Activated CD4-positive, alpha-beta T cell treated with anti-CD3 and anti-CD28 coated beads for 24 hours (primary cell): ENCODE measurements around the gene ALDOC.
A peak's percentile ranks its signal among the peaks of the same experiment; 100 is the strongest.

Experiments
- DNase-seq, 2 donors: peaks; one replicate each; pipeline ENCODE4 v3.0.0-alpha.2; 2020; ENCODE audit warnings: low read depth in 2 of 2

ALDOC gene

DNA sequence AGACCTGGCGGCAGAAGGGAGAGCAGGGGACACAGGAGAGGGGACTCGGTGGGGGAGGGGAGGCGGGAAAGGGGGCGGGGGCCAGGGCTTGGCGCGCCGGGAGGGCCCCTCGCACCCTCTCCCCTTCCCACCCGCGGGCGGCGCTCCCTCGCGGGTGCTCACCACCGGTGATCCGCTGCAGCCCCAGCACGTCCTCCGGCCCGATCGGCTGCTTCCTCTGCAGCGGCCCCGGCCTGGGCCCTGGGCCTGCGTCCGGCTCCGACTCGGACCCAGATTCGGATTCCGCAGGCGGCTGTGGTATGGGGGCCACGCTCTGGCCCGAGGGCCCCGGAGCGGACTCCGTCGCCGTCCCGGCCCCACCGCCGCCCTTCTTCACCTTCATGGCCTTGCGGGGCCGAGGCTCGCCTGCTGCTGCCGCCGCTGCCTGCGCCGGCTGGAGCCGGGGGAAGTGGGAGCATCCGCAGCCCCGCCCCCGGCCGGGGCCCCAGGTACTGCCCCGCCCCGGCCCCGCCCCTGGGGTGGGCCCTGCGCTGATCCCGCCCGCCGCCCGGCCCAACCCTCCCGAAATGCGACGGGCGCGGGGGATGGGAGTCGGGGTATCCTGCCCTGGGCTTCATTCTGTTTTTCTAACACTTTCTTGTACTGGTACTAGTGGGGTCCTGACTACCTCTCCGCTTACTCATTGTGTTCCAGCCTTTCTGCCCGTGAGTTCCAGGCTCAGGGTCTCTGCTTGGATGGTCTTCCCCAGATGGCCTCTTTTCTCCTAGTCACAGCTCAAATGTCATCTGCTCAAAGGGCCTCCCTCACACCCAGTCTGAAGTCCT, 24.3 kb downstream of the ALDOC start, which contains the start of gene UNC119:
TSS of gene UNC119 (minus strand) at position 449 of the 824 bp plus-strand sequence. CDS start at position 382, 67 bp downstream.
- DNase-seq: peak; percentile 65 to 68

DNA sequence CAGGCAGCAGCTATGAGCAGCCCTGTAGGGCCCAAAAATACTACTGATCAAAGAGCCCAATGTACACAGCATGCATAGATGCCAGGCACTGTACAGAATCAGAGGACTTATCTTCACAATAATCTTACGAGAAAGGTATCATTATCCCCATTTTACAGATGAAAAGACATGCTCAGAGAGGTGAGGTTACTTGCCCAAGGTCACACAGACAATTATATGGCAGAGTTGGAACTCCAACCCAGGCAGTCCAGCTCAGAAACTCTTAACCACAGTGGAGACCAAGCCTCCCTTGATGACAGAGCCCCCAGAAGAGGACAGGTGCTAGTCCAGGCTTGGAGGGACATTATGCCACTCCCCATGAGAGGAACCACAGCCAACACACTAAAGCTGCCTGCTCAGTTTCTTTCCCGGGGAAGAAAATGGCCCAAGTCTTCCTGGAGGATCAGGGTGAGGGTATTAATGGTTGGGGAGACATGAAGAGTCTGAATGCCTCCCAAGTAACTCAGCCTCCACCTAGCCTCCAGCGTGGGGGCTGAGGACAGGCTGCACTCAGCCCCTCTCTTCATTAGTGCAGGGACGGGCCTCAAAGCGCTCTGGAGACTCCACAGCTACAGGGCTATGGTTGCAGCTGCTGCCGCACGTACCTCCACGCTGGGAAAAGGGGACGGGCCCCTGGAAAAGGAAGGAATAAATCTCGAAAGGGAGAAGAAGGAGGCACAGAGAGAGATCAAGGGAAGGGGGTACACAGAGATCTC, 25.1 kb downstream of the ALDOC start:
- no peak for DNase-seq

GRCh38 chr17:28550858-28551257, 25.8 kb downstream of the ALDOC start:
- no peak for DNase-seq

- peak in 1 of 2 donors; percentile 23 for DNase-seq
Observed at GRCh38 chr17:28549236-28550132, 27.2 kb downstream of the ALDOC start.

DNA sequence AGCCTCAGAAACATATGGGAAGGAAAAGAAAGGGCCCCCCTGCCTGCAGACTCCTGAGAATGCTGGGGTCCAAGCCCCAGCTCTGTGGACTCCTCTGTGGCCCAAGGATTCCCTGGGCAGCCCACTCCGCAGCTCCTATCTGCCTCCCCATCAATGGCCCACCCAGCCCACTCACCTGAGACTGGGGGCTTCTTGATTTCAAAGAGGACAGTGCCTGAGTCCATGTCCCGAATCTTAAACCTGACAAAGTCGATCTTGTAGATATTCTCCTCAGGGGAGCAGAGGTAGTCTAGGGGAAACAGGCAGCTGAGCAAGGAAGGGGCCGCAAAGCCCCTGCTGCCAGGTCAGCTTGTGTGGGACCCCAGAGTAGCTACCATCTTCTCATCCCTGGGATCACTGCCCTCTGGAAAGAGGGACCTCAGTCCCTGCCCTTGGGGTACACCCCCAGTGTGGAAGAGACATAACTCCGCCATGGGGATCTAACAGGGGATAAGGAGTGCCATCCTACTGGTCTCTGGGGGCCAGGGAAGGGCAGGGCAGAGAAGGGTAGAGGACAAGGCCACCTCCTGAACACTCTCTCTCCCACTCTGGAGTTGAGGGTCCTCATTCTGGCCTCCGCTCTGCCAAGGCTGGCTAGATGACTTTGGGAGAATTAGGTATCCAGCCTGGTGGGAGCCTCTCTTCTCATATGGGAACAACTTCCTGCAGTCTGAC, 28.1 kb downstream of the ALDOC start:
- no peak for DNase-seq

GRCh38 chr17:28547623-28548416, 28.9 kb downstream of the ALDOC start:
- DNase-seq: peak; percentile 52 to 69

DNA sequence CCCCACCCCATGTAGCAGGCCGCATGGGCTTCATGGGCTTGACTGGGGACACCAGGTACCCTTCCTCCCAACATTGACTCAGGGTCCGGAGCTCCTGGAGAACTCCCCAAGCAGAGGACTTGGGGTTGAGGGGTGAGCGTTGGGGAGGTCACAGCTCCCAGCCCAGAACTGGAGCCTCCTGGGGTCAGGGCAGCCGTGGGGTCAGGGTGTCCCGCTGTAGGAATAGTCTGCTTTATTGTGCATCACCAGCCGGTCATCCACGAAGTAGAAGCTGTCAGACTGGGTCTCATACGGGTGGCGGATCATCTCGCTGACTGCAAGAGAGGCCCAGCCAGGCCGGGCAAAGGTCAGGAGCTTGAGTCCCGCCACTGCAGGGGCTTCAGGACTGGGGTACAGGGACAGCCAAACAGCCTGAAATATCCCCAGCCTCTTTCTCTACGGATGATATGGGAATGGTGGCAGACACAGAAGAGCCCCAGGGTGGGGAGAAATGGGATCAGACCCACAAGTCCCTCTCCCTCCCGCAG, 29.5 kb downstream of the ALDOC start:
- no peak for DNase-seq

- no peak for DNase-seq
Observed at GRCh38 chr17:28545787-28546415, 30.8 kb downstream of the ALDOC start.

DNA sequence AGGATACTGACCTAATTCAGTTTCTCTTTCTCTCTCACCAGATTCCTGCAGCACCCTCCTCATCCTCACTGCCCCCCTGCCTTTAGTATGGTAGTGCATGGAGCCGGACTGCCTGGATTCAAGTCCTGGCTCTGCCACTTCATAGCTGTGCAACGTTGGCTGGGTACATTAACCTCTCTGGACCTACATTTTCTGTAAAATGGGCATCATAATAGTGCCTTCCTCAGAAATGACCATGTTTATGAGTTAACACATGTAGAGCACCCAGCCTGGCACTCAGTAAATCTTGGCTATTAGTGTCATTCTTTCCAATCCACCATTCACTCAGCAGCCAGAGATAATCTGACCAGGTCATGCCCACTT, 31.6 kb downstream of the ALDOC start:
- no peak for DNase-seq

DNA sequence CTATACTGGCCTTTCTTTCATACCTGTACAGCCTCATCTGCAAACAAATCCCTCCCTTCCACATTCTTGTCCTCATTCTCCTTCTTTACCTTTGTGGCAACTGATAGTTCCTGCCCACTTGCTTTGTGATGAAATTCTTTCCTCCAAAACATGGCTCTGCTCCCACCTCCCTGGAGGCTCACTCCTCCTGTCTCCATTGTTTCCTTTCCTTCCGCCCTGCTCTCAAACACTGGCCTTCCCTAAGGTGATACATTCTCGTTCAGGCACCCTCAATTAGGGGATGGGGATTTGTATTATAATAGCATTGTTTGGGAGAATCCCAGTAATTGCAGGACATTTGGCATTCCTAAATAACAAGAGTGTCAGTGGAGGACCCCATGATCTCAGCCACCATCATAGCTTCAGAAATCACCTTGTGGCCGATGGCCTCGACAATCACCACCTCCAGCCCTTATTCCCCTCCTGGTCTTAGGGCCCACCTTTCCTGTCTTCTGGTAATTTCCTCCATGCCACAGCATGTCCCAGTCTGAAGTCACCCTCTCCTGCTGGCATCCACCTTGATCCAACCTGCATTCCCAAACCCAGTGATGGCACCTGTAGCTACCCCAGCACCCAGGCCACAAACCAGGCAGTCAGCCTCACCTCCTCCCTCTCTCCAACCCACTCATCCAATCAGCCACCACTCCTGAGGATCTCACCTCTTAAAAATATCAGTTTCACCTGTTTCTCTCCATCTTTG, 32.1 kb downstream of the ALDOC start:
- DNase-seq: no peak

- no peak for DNase-seq
Observed at GRCh38 chr17:28541439-28541838, 35.3 kb downstream of the ALDOC start.

DNA sequence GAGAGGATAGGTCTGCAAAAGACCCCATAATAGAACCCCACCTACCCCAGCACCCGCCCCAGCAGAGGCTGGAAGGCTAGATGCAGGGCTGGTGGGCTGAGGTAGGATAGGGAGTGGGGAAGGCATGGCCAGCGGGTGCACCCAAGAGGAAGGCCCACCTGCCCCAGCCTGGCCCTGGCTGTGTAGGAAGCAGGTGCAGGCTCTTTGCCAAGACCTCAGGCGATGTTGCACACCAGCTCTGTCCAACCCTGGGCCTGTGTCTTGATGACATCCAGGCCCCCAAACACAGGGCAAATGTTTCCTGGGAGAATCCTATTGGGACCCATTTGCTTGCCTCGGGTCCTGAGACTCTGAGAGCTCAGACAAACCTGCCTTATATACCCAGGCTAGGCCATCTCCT, 36.5 kb downstream of the ALDOC start:
- no peak for DNase-seq

GRCh38 chr17:28538296-28538895, 38.3 kb downstream of the ALDOC start:
- no peak for DNase-seq

- DNase-seq: no peak
Observed at GRCh38 chr17:28537219-28537610, 39.5 kb downstream of the ALDOC start.

DNA sequence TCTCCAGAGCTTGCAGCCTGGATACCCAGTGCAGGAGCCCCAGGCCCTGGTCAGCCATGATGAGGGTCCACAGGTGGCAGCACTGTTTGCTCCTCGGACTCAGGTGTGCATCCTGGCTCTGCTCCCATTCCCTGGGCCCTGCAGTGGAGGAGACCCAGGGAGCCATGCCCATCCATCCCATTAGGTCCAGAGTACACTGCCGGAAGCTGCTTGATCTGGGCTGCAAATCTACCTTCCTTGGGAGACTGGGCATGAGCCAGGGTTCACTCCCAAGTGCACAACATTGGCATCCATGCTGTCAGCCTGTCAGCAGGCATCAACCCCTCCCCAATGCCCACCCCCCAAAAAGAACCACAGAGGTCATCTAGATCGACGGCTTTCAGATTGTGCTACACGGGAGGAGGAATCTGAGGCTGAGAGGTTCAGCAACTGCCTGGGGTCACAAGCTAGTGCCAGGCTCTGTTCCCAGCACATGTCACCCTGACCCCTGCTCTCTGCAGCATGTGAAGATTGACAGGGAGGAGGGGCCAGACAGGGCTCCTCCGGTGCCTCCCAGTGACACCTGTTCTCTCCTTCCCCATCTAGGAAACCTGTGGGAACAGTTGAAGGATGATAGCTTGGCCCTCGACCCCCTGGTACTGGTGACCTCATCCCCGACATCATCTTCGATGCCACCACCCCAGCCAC, 40.0 kb downstream of the ALDOC start:
- no peak for DNase-seq

DNA sequence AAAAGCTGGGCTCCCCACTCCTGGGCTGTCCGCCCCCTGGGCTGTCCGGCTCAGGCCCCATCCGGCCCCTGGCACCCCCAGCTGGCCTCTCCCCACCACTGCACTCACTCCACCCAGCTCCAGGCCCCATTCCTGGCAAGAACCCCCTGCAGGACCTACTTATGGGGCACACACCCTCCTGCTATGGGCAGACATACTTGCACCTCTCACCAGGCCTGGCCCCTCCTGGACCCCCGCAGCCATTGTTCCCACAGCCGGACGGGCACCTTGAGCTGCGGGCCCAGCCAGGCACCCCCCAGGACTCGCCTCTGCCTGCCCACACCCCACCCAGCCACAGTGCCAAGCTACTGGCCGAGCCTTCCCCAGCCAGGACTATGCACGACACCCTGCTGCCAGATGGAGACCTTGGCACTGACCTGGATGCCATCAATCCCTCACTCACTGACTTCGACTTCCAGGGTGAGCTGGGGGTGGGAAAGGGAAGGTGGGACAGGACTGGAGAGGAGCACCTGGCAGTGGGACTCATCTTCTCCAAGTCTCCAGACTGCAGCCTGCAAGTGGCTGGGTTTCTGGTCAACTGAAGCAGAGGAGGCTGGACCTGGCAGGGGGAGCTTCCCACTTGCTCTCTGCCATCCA, 41.8 kb downstream of the ALDOC start:
- no peak for DNase-seq

GRCh38 chr17:28533091-28533807, 43.4 kb downstream of the ALDOC start:
- DNase-seq: no peak
